Stimulated activated CD8-positive, alpha-beta memory T cell treated with anti-CD3 and anti-CD28 coated beads, Interleukin-12 subunit alpha, Interleukin-12 subunit beta, amount 100 ng/mL, for 4 hours (primary cell): ENCODE results near the gene TXNL4A.
"Not testable (repeated sequence)": the region's sequence is repeated elsewhere in the genome, so short reads cannot be mapped to it uniquely, and the experiment has no call there.

Experiments
- DNase-seq: peaks from one replicate; pipeline ENCODE4 v3.0.0-alpha.2; 2020; ENCODE audit warnings: low read depth

The TXNL4A gene

GRCh38 chr18:79963658-79964329, 24.6 kb downstream of the TXNL4A start:
- DNase-seq, result no peak

- DNase-seq, result no peak
Observed at GRCh38 chr18:79962835-79963657, 25.3 kb downstream of the TXNL4A start.

- no peak for DNase-seq
Observed at GRCh38 chr18:79962311-79962710, 26.1 kb downstream of the TXNL4A start.

- DNase-seq, result no peak
Observed at GRCh38 chr18:79961527-79962291, 26.7 kb downstream of the TXNL4A start.

GRCh38 chr18:79960921-79961526, 27.3 kb downstream of the TXNL4A start:
- DNase-seq, result no peak

GRCh38 chr18:79960161-79960801, 28.1 kb downstream of the TXNL4A start:
- DNase-seq, result not testable (repeated sequence)

- DNase-seq, result no peak
Observed at GRCh38 chr18:79958981-79959380, 29.4 kb downstream of the TXNL4A start.

GRCh38 chr18:79956276-79956675, 32.1 kb downstream of the TXNL4A start:
- DNase-seq, result no peak

- DNase-seq, result no peak
Observed at GRCh38 chr18:79955302-79956075, 32.9 kb downstream of the TXNL4A start.

GRCh38 chr18:79954791-79955190, 33.6 kb downstream of the TXNL4A start:
- no peak for DNase-seq

- no peak for DNase-seq
Observed at GRCh38 chr18:79953971-79954651, 34.3 kb downstream of the TXNL4A start.

GRCh38 chr18:79952996-79953559, 35.3 kb downstream of the TXNL4A start:
- DNase-seq, result no peak

- no peak for DNase-seq
Observed at GRCh38 chr18:79952456-79952995, 35.8 kb downstream of the TXNL4A start.

GRCh38 chr18:79951545-79952455, 36.6 kb downstream of the TXNL4A start, which contains the start of gene SLC66A2:
Gene SLC66A2 (minus strand): TSS chr18:79951653. CDS start chr18:79950926, 727 bp downstream.
- DNase-seq, result peak; percentile 92

GRCh38 chr18:79950515-79951341, 37.6 kb downstream of the TXNL4A start:
- DNase-seq, result no peak

- no peak for DNase-seq
Observed at GRCh38 chr18:79949697-79950487, 38.5 kb downstream of the TXNL4A start.
